ENCODE results near the gene AP3M1.

- no peak for TF ChIP-seq CTCF (conservative IDR thresholded peaks at IDR 0.05 in 1 of 2, IDR thresholded peaks at IDR 0.05 in 1 of 2; ENCODE audit: low read depth in 1 of 2, low read length in 2 of 2)
- TF ChIP-seq EZH2 (IDR thresholded peaks at IDR 0.05; ENCODE audit: low read length, missing control alignments): no peak
Observed at GRCh38 chr10:74135452-74135851, 15.2 kb downstream of the AP3M1 start.
